ENCODE data around the gene MCM7. TPM values are rescaled to one million over a fixed set of nuclear protein-coding genes. Genes with fewer than 3 reads are reported as not detected.
A peak's percentile ranks its signal among the peaks of the same experiment; 100 is the strongest.

The MCM7 gene
- total and polyA plus RNA-seq, 2 of the 13 experiments (the other 11 are each of a cell fraction or from before 2014, with no cell fraction given) = 84.5 to 214 TPM

GRCh38 chr7:100122067-100122466 lies 20.9 kb upstream of the MCM7 start (continued):
- TF ChIP-seq IRF1 (CRISPR knock-in tag; IDR thresholded peaks at IDR 0.05; ENCODE audit: low read depth) = no peak
- no peak for TF ChIP-seq ZNF24 (IDR thresholded peaks at IDR 0.05)
- no peak for TF ChIP-seq SIN3B (IDR thresholded peaks at IDR 0.05; ENCODE audit: low read length)
- TF ChIP-seq RBM22 (optimal IDR thresholded peaks at IDR 0.05; ENCODE audit: low read length) = no peak
- no peak for TF ChIP-seq AGO2 (optimal IDR thresholded peaks at IDR 0.05; ENCODE audit: low read depth, low read length)
- 0 out of 2 replicates have a peak, but pooled peaks have one; percentile 24 for TF ChIP-seq SAFB2 (CRISPR knock-in tag; IDR thresholded peaks at IDR 0.05; ENCODE audit: borderline replicate concordance, low read depth)
- peak; percentile 85 for TF ChIP-seq BHLHE40 (IDR thresholded peaks at IDR 0.05; ENCODE audit: low read length)
- TF ChIP-seq U2AF2 (IDR thresholded peaks at IDR 0.05; ENCODE audit: low read depth, low read length) = no peak
- peak; percentile 57 for TF ChIP-seq ZNF580 (CRISPR knock-in tag; IDR thresholded peaks at IDR 0.05; ENCODE audit: borderline replicate concordance, low read depth)
- no peak for TF ChIP-seq BRF2 (CRISPR knock-in tag; IDR thresholded peaks at IDR 0.05)
- TF ChIP-seq MYPOP (CRISPR knock-in tag; IDR thresholded peaks at IDR 0.05) = no peak
- TF ChIP-seq ZNF367 (CRISPR knock-in tag; IDR thresholded peaks at IDR 0.05; ENCODE audit: borderline replicate concordance) = no peak
- TF ChIP-seq ZNF644 (CRISPR knock-in tag; IDR thresholded peaks at IDR 0.05; ENCODE audit: low read depth) = no peak
- no peak for TF ChIP-seq ZNF740 (CRISPR knock-in tag; IDR thresholded peaks at IDR 0.05)
- TF ChIP-seq HOXD1 (CRISPR knock-in tag; IDR thresholded peaks at IDR 0.05) = no peak
- no peak for TF ChIP-seq ZNF891 (CRISPR knock-in tag; IDR thresholded peaks at IDR 0.05)
- no peak for TF ChIP-seq THAP8 (CRISPR knock-in tag; IDR thresholded peaks at IDR 0.05; ENCODE audit: borderline replicate concordance)
- TF ChIP-seq RFXAP (CRISPR knock-in tag; IDR thresholded peaks at IDR 0.05; ENCODE audit: borderline replicate concordance) = peak; percentile 61; the same call in 1 of the 2 replicates
- TF ChIP-seq ZMYM4 (CRISPR knock-in tag; IDR thresholded peaks at IDR 0.05) = no peak
- peak; percentile 91 for TF ChIP-seq ZNF441 (CRISPR knock-in tag; IDR thresholded peaks at IDR 0.05; ENCODE audit: borderline replicate concordance)
- no peak for TF ChIP-seq SOX13 (IDR thresholded peaks at IDR 0.05)
- peak in 1 of 2 experiments; percentile 48; a peak in 1 of 4 replicates for TF ChIP-seq SOX13 (CRISPR knock-in tag; conservative IDR thresholded peaks at IDR 0.05 in 1 of 2, IDR thresholded peaks at IDR 0.05 in 1 of 2)
- no peak for TF ChIP-seq KAT8 (CRISPR knock-in tag; IDR thresholded peaks at IDR 0.05)
- TF ChIP-seq MTF1 (CRISPR knock-in tag; IDR thresholded peaks at IDR 0.05) = no peak
- no peak for TF ChIP-seq PREB (CRISPR knock-in tag; IDR thresholded peaks at IDR 0.05)
- no peak for TF ChIP-seq ZBTB7B (CRISPR knock-in tag; IDR thresholded peaks at IDR 0.05)
- peak; percentile 65; the same call in 1 of the 2 replicates for TF ChIP-seq SIN3A (IDR thresholded peaks at IDR 0.05; ENCODE audit: borderline replicate concordance, low read depth, low read length)
- TF ChIP-seq ZFYVE20 (CRISPR knock-in tag; IDR thresholded peaks at IDR 0.05; ENCODE audit: borderline replicate concordance, low read depth) = no peak

Measured in HepG2 (cell line).